ENCODE measurements around the gene M6PR. TPM values are rescaled to one million over a fixed set of nuclear protein-coding genes. Genes with fewer than 3 reads are reported as not detected.

Gene M6PR
- total RNA-seq, 1 donor from 2014 or later = 114 TPM

- H3K4me3 ChIP-seq (ENCODE audit: low read depth, low read length) = no peak overlapping the region
- TF ChIP-seq CTCF (conservative IDR thresholded peaks at IDR 0.05; ENCODE audit: low read depth, low read length) = no peak
- DNase-seq (ENCODE audit: low read depth) = no peak
Measured at GRCh38 chr12:8911606-8912268, 37.7 kb downstream of the M6PR start.

- TF ChIP-seq CTCF (conservative IDR thresholded peaks at IDR 0.05; ENCODE audit: low read depth, low read length) = no peak
- no peak for DNase-seq (ENCODE audit: low read depth)
- no peak overlapping the region for H3K4me3 ChIP-seq (ENCODE audit: low read depth, low read length)
Measured at GRCh38 chr12:8909752-8910151, 39.7 kb downstream of the M6PR start.

- DNase-seq (ENCODE audit: low read depth) = no peak
- no peak for TF ChIP-seq CTCF (conservative IDR thresholded peaks at IDR 0.05; ENCODE audit: low read depth, low read length)
- H3K4me3 ChIP-seq (ENCODE audit: low read depth, low read length) = no peak overlapping the region
Measured at GRCh38 chr12:8907513-8907912, 41.9 kb downstream of the M6PR start.

- no peak for TF ChIP-seq CTCF (conservative IDR thresholded peaks at IDR 0.05; ENCODE audit: low read depth, low read length)
- DNase-seq (ENCODE audit: low read depth) = no peak
- H3K4me3 ChIP-seq (ENCODE audit: low read depth, low read length) = no peak overlapping the region
Measured at GRCh38 chr12:8906266-8907180, 42.9 kb downstream of the M6PR start.

GRCh38 chr12:8905546-8905945 is 43.9 kb downstream of the M6PR start:
- no peak for TF ChIP-seq CTCF (conservative IDR thresholded peaks at IDR 0.05; ENCODE audit: low read depth, low read length)
- H3K4me3 ChIP-seq (ENCODE audit: low read depth, low read length) = no peak overlapping the region
- DNase-seq (ENCODE audit: low read depth) = no peak

- H3K4me3 ChIP-seq (ENCODE audit: low read depth, low read length) = no peak overlapping the region
- no peak for TF ChIP-seq CTCF (conservative IDR thresholded peaks at IDR 0.05; ENCODE audit: low read depth, low read length)
- no peak for DNase-seq (ENCODE audit: low read depth)
Measured at GRCh38 chr12:8904665-8905064, 44.8 kb downstream of the M6PR start.

All from epithelial cell of proximal tubule (primary cell).